Activated CD4-positive, alpha-beta memory T cell treated with anti-CD3 and anti-CD28 coated beads, Interleukin-2, amount 10 ng/mL, durations not matched to agents 7 days and 5 days (primary cell): ENCODE data around the gene DDX20. TPM values are rescaled to one million over a fixed set of nuclear protein-coding genes. Genes with fewer than 3 reads are reported as not detected.

ENCODE experiments used
- CTCF ChIA-PET: fragments of 350-600 bp; sonication (Branson Sonifier 250); formaldehyde crosslinking; loops from one replicate; lab custom pipeline; 2021; ENCODE audit warnings: antibody characterized with exemption, inconsistent platforms; lab: Charles Lee
- POLR2A ChIA-PET: fragments of 350-600 bp; sonication (Branson Sonifier 250); formaldehyde crosslinking; loops from one replicate; lab custom pipeline; 2021; ENCODE audit warnings: antibody characterized with exemption; lab: Charles Lee
- DNase-seq: peaks from one replicate; pipeline ENCODE4 v3.0.0-alpha.2; 2020
- H3K27ac Mint-ChIP-seq: one replicate; pipeline ENCODE4 v1.8.0; 2021; ENCODE audit warnings: mild to moderate bottlenecking, mixed read lengths
- H3K27me3 Mint-ChIP-seq: one replicate; pipeline ENCODE4 v1.8.0; 2021; ENCODE audit warnings: mixed read lengths
- H3K36me3 Mint-ChIP-seq: one replicate; pipeline ENCODE4 v1.8.0; 2021; ENCODE audit warnings: low read depth, mixed read lengths
- H3K4me1 Mint-ChIP-seq: one replicate; pipeline ENCODE4 v1.8.0; 2021; ENCODE audit warnings: mixed read lengths
- H3K4me3 Mint-ChIP-seq: one replicate; pipeline ENCODE4 v1.8.0; 2021; ENCODE audit warnings: mild to moderate bottlenecking, mixed read lengths
- H3K9me3 Mint-ChIP-seq: one replicate; pipeline ENCODE4 v1.8.0; 2021; ENCODE audit warnings: mixed read lengths
- total RNA-seq, 2 experiments: library from RNA; stranded (reverse); gene quantifications; one replicate each; pipeline ENCODE4 v1.2.3, GENCODE V29; 2021

Gene DDX20
- total RNA-seq, 2 experiments from 2014 or later, result 11.2 to 11.8 TPM

DNA sequence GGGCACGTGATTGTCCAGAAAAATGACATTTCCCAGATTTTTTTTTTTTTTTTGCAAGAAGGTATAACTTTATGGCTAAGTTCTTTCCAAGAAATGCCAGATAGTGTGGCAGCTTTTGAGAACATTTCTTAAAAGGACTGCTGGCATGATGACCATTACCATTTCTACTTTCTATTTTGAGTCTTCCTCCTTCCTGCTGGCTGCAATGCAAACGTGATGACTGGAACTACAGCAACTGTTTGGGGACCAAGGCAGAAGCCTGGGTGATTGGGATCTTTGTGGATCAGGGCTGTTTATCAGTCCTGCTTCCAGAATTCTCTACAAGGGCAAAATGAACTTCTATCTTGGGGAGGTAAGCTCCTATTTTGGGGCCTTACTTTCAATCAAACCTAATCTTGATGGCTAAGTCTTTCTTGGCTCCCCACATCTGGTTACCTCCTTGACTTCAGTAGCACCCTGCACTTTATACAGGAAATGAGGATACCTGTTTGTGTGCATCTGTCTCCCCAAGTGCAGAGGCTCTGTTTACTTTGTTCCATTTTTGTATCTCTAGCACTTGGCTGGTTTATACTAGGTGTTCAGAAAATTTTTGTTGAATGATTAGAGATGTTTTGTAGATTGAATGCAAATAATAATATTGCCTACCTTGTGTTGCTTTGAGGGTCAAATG lies 3.7 kb upstream of the DDX20 start:
- CTCF ChIA-PET, result interaction anchor here (0.7 to 5.7 kb wide), 6 partner anchors 17 to 426 kb away, joined by 4 to 36 read pairs (median 4); no protein-coding TSS in a partner anchor
- Mint-ChIP-seq H3K9me3 (no peaks in the 10 kb centered on the region), H3K27me3 (peaks cover 4% of the 10 kb centered on the region), H3K4me3 (no peak overlapping the region), H3K27ac (no peak overlapping the region), H3K36me3 (no peaks in the 10 kb centered on the region), H3K4me1 (peaks cover 34% of the 10 kb centered on the region)
- POLR2A ChIA-PET, result interaction anchor here (1.0 to 7.4 kb wide), 7 partner anchors 8 to 245 kb away, joined by 3 to 48 read pairs (median 4); partner anchors contain the start of gene INKA2
- DNase-seq, result no peak

DNA sequence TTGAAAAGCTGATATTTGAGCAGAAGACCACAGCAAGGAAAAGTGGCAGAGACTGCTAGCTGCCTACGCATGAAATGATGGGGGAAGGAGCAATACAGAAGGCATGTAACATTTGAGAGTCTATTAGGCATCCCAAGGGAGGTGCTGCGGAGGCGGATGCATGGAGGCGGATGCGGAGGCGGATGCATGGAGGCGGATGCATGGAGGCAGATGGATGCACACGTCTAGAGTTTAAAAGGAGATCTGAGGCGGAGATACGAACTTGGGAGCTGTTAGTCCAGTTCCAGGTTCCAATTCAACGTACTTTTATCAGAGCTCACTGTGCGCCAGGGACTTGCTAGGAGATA lies 744 bp upstream of the DDX20 start:
- CTCF ChIA-PET, result interaction anchor here (0.6 to 5.7 kb wide), 22 partner anchors 9 to 557 kb away, joined by 3 to 36 read pairs (median 4); partner anchors contain the start of genes ATP5PB, INKA2 and WDR77

DNA sequence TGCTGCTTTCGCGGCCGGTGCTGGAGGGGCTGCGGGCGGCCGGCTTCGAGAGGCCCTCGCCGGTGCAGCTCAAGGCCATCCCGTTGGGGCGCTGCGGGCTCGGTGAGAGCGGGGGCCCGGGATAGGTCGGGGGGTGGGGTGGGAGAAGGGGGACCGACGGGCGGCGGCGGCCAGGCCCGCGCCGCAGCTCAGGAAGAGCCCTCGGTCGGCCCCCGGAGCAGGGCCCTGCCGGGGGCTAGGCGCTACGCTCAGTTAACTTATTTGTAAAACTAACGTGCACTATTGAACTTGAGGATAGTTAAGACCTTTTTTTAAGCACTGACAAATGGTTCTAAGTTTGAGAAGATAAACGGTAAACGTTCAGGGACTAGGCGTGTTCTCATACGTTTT lies 418 bp downstream of the DDX20 start:
- no peak for DNase-seq
- ChIA-PET POLR2A (interaction anchor here (0.8 to 7.4 kb wide), 10 partner anchors 9 to 617 kb away, joined by 3 to 48 read pairs (median 6); partner anchors contain the start of genes ATP5PB, CEPT1, DRAM2 and INKA2), CTCF (interaction anchor here (0.9 to 5.7 kb wide), 10 partner anchors 9 to 303 kb away, joined by 4 to 36 read pairs (median 7); partner anchors contain the start of gene INKA2)
- H3K4me3 Mint-ChIP-seq, result peak overlapping the region; percentile 93
- peaks cover 52% of the 10 kb centered on the region for H3K4me1 Mint-ChIP-seq
- peaks cover 23% of the 10 kb centered on the region for H3K36me3 Mint-ChIP-seq
- H3K9me3 Mint-ChIP-seq, result no peaks in the 10 kb centered on the region
- peak overlapping the region; percentile 45 for H3K27ac Mint-ChIP-seq
- no peaks in the 10 kb centered on the region for H3K27me3 Mint-ChIP-seq

More for the DNA sequence above, 744 bp upstream of the DDX20 start:
- H3K27ac Mint-ChIP-seq, result peak overlapping the region; percentile 96
- no peaks in the 10 kb centered on the region for H3K9me3 Mint-ChIP-seq
- peaks cover 14% of the 10 kb centered on the region for H3K36me3 Mint-ChIP-seq
- H3K27me3 Mint-ChIP-seq, result peaks cover 4% of the 10 kb centered on the region
- POLR2A ChIA-PET, result interaction anchor here (0.6 to 7.4 kb wide), 17 partner anchors 11 to 534 kb away, joined by 3 to 48 read pairs (median 4); partner anchors contain the start of genes ATP5PB, INKA2 and WDR77
- H3K4me1 Mint-ChIP-seq, result peaks cover 45% of the 10 kb centered on the region
- DNase-seq, result peak; percentile 56
- peak overlapping the region; percentile 93 for H3K4me3 Mint-ChIP-seq

DNA sequence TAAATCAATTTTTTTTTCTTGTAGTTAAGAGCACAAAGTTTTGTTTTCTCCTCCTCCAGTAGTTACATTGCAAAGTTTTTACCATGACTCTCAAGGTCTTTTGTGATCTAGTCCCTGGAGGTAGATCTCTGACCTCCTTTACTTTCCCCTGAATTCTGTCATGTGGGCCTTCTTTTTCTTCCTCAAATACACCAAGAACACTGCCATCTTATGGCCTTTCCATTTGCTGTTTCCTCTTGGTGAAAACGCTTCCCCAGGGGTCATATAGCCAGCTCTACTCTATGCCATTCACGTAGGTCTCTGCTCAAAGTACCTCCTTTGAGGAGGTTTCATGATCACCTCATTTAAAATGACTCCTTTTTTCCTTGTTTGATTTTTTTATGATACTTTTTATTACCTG lies 2.7 kb downstream of the DDX20 start:
- CTCF ChIA-PET, result interaction anchor here (0.5 kb wide), 1 partner anchor 261 kb away, joined by 3 read pairs; no protein-coding TSS in a partner anchor
- H3K27ac Mint-ChIP-seq, result no peak overlapping the region

DNA sequence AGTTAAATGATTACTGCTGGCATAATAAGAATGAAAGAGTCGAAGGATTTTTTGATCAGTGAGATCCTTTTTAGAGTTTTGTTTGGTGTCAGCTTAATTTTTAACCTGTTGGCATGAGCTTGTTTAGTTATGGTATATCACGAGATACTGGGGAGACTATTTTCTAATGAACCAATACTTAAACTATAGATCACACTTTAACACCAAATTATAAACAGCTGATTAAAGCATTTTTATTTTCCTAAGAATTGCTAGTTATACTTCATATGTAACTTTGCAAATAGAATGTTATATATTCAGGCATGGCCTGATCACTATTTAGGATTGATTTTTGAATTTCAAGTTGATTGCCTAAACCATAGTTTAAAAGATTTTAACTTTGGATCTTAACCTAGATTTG lies 6.0 kb downstream of the DDX20 start:
- Mint-ChIP-seq H3K27ac (no peak overlapping the region), H3K36me3 (peaks cover 63% of the 10 kb centered on the region), H3K4me3 (no peak overlapping the region), H3K9me3 (no peaks in the 10 kb centered on the region), H3K27me3 (no peaks in the 10 kb centered on the region), H3K4me1 (peaks cover 29% of the 10 kb centered on the region)
- POLR2A ChIA-PET, result no interaction called here
- DNase-seq, result no peak
- CTCF ChIA-PET, result interaction anchor here (1.0 kb wide), 1 partner anchor 47 kb away, joined by 3 read pairs; no protein-coding TSS in a partner anchor

More for the DNA sequence above, 2.7 kb downstream of the DDX20 start:
- H3K36me3 Mint-ChIP-seq, result peaks cover 40% of the 10 kb centered on the region
- no peak overlapping the region for H3K4me3 Mint-ChIP-seq
- H3K27me3 Mint-ChIP-seq, result no peaks in the 10 kb centered on the region
- DNase-seq, result no peak
- peaks cover 46% of the 10 kb centered on the region for H3K4me1 Mint-ChIP-seq
- POLR2A ChIA-PET, result no interaction called here
- no peaks in the 10 kb centered on the region for H3K9me3 Mint-ChIP-seq

DNA sequence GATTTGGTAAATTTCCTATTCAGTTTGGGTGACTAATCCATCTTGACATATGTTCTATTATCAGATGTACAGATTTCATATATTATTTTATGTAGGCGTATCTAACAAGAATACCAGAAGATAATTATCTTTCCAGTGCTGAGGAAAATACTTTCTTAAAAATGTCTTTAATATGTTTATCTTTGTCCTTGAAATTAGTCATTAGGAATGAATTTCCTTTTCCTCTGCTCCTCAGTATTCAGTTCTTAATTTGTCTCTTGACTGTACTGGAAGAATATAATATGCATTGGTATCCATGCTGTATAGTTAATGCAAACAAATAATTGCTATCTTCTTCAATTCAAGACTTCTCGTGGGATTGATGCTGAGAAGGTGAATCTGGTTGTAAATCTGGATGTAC lies 6.6 kb downstream of the DDX20 start:
- H3K4me3 Mint-ChIP-seq, result no peak overlapping the region
- H3K36me3 Mint-ChIP-seq, result peaks cover 65% of the 10 kb centered on the region
- DNase-seq, result no peak
- no peak overlapping the region for H3K27ac Mint-ChIP-seq
- peaks cover 22% of the 10 kb centered on the region for H3K4me1 Mint-ChIP-seq
- ChIA-PET CTCF (interaction anchor here (1.0 kb wide), 1 partner anchor 48 kb away, joined by 3 read pairs; no protein-coding TSS in a partner anchor), POLR2A (no interaction called here)
- no peaks in the 10 kb centered on the region for H3K9me3 Mint-ChIP-seq
- H3K27me3 Mint-ChIP-seq, result no peaks in the 10 kb centered on the region

DNA sequence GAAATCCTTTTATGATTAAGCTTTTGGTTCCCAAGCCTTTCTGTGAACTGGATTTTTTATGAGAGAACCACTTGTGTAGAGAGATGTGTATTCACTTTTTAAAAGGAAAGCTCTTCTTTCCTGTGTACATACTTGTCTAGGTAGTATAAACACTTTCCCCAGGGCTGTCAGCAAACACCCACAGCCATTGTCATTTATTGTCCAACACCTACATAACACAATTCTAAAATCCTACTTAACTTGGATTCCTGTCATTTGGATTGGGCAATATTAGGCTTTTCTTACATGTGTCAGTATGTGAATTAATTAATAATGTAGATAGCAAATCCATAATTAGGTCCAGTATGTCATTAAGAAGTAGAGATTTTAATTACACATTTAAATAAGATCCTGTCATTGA lies 12.3 kb downstream of the DDX20 start:
- Mint-ChIP-seq H3K27ac (no peak overlapping the region), H3K27me3 (no peaks in the 10 kb centered on the region), H3K9me3 (no peaks in the 10 kb centered on the region), H3K4me3 (no peak overlapping the region), H3K36me3 (peaks cover 29% of the 10 kb centered on the region), H3K4me1 (peaks cover 2% of the 10 kb centered on the region)
- ChIA-PET POLR2A (interaction anchor here (1.1 to 1.6 kb wide), 3 partner anchors 12 to 260 kb away, joined by 4 to 7 read pairs (median 5); partner anchors contain the start of gene DDX20), CTCF (interaction anchor here (1.1 to 3.9 kb wide), 10 partner anchors 13 to 542 kb away, joined by 3 to 27 read pairs (median 7); partner anchors contain the start of gene DDX20)
- no peak for DNase-seq

DNA sequence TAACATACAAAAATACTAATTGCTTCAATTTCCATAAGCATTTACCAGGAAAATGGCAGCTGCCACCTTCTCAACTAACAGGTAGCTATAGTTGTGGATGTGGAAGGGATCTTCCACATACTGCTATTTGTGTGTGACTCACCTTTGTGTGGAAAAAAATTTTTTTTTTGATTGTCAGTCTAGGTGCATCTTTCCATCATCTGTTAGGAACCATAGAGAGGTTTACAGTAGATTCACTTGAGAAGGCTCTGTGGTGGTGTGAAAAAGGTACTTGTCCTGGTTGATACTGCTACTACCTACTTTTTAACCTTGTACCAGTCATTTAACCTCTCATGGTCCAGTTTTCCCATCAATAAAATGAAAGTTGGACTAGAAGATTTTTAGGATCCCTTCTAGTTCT lies 12.9 kb downstream of the DDX20 start:
- no peak overlapping the region for H3K27ac Mint-ChIP-seq
- peaks cover 26% of the 10 kb centered on the region for H3K36me3 Mint-ChIP-seq
- CTCF ChIA-PET, result interaction anchor here (0.6 to 3.9 kb wide), 14 partner anchors 8 to 630 kb away, joined by 3 to 27 read pairs (median 6); partner anchors contain the start of genes DDX20 and RAP1A
- H3K4me3 Mint-ChIP-seq, result no peak overlapping the region
- POLR2A ChIA-PET, result interaction anchor here (1.1 to 1.8 kb wide), 4 partner anchors 12 to 261 kb away, joined by 3 to 7 read pairs (median 4); partner anchors contain the start of gene DDX20
- peaks cover 2% of the 10 kb centered on the region for H3K4me1 Mint-ChIP-seq
- H3K9me3 Mint-ChIP-seq, result no peaks in the 10 kb centered on the region
- no peak for DNase-seq
- H3K27me3 Mint-ChIP-seq, result no peaks in the 10 kb centered on the region

DNA sequence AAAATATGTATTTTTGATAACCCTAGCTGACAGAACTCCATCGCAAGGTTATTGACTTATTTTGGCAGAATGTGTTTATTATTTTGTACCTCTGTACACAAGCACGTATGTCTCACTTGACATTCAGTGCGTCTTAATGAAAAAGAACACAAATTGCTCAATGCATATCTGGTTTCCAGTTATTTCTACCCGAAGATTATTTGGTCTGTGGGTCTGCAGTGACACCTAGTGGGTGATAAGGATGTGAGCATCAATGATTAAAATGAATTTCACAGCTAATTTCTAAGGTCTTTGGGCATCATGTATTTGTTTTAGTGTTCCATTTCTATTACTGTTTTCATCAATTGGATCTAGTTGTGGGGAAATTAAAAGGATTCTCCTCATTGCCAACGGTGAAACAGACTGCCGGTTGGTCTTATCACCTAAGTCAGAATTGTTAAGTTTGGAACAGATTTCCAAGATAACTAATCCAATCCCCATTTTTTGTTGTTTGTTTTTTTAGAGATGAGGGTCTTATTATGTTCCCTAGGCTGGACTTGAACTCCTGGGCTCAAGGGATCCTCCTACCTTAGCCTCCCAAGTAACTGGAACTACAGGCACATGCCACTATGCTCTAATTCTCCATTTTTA lies 13.9 kb downstream of the DDX20 start:
- Mint-ChIP-seq H3K27ac (no peak overlapping the region), H3K27me3 (no peaks in the 10 kb centered on the region), H3K4me1 (peaks cover 2% of the 10 kb centered on the region), H3K4me3 (no peak overlapping the region), H3K36me3 (peaks cover 23% of the 10 kb centered on the region), H3K9me3 (no peaks in the 10 kb centered on the region)
- peak; percentile 54 for DNase-seq
- ChIA-PET POLR2A (interaction anchor here (0.9 to 1.8 kb wide), 3 partner anchors 15 to 262 kb away, joined by 3 to 7 read pairs (median 3); no protein-coding TSS in a partner anchor), CTCF (interaction anchor here (0.8 to 3.9 kb wide), 15 partner anchors 9 to 547 kb away, joined by 3 to 27 read pairs (median 5); partner anchors contain the start of genes DDX20 and RAP1A)

DNA sequence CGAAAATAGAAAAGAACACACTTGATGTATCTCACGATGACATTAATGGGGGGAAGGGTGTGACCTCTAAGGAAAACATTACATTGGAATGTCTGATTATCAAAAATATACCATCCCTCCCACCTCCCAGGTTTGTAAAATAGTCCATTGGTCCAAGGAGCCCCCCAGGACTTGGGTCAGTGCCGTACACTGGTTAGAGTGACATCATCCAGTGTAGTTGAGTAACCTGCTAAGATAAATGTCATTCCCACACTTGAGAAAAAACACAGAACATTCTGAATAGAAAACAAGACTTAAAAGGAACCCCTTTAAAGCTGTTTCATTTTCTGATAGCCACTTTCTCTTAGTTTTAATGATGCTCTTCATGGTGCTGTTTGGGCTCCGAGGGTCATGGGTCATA lies 15.2 kb downstream of the DDX20 start:
- no peak overlapping the region for H3K27ac Mint-ChIP-seq
- H3K4me3 Mint-ChIP-seq, result no peak overlapping the region
- ChIA-PET CTCF (interaction anchor here (1.2 to 1.5 kb wide), 2 partner anchors 262 to 328 kb away, joined by 3 to 4 read pairs; no protein-coding TSS in a partner anchor), POLR2A (no interaction called here)
- no peaks in the 10 kb centered on the region for H3K27me3 Mint-ChIP-seq
- peaks cover 2% of the 10 kb centered on the region for H3K4me1 Mint-ChIP-seq
- H3K36me3 Mint-ChIP-seq, result peaks cover 11% of the 10 kb centered on the region
- no peak for DNase-seq
- H3K9me3 Mint-ChIP-seq, result no peaks in the 10 kb centered on the region

DNA sequence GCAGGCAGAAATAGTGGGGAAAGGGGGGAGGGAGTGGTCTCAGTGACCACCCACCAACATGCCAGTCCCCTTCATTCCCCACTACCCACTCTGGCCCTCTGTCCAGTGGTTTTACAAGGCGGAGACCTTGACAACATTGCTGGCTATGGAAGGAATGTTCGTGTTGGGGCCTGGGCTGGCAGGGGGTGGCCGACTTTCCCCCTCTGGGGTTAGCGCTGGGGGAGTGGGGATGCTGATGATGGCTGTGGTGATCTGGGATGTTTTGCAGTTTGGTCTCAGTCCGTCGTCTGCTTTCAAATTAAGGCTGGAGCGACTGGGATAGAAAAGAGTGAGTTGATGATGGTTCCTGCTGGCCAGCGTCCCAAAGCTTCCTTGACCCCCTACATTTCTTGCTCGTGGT lies 20.3 kb downstream of the DDX20 start:
- DNase-seq, result no peak
- H3K4me3 Mint-ChIP-seq, result no peak overlapping the region
- H3K36me3 Mint-ChIP-seq, result no peaks in the 10 kb centered on the region
- ChIA-PET CTCF (no interaction called here), POLR2A (no interaction called here)
- H3K9me3 Mint-ChIP-seq, result no peaks in the 10 kb centered on the region
- H3K4me1 Mint-ChIP-seq, result no peaks in the 10 kb centered on the region
- H3K27ac Mint-ChIP-seq, result no peak overlapping the region
- no peaks in the 10 kb centered on the region for H3K27me3 Mint-ChIP-seq

DNA sequence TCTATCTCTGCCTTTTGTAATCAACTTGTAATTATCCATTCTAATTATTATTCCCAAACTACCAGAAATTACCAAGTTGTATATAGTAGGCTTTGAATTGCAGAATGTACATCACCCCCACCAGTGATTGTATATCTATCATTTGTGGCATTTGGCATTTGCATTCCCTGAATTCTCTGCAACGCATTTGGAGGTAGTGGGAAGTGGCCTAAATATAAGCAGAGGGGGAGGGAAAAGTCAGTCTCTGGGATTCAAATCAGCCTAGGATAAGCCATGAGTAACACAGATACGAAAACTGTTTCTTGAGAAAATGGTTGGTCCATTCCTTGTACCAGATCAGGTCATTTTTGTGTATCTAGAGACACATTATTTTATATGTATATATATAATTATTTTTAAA lies 20.7 kb downstream of the DDX20 start:
- Mint-ChIP-seq H3K4me1 (no peaks in the 10 kb centered on the region), H3K4me3 (no peak overlapping the region), H3K9me3 (no peaks in the 10 kb centered on the region), H3K36me3 (no peaks in the 10 kb centered on the region), H3K27ac (no peak overlapping the region), H3K27me3 (no peaks in the 10 kb centered on the region)
- POLR2A ChIA-PET, result no interaction called here
- CTCF ChIA-PET, result no interaction called here
- DNase-seq, result no peak
